GM21526 (cell line): ENCODE data around the gene NAT8L.

Experiments
- ATAC-seq: cut with Tn5 transposase; IDR thresholded peaks from one replicate; pipeline ENCODE4 v1.9.1; 2021; ENCODE audit warnings: moderate library complexity; ENCODE audit not compliant: unreplicated experiment, low FRiP score

The NAT8L gene

DNA sequence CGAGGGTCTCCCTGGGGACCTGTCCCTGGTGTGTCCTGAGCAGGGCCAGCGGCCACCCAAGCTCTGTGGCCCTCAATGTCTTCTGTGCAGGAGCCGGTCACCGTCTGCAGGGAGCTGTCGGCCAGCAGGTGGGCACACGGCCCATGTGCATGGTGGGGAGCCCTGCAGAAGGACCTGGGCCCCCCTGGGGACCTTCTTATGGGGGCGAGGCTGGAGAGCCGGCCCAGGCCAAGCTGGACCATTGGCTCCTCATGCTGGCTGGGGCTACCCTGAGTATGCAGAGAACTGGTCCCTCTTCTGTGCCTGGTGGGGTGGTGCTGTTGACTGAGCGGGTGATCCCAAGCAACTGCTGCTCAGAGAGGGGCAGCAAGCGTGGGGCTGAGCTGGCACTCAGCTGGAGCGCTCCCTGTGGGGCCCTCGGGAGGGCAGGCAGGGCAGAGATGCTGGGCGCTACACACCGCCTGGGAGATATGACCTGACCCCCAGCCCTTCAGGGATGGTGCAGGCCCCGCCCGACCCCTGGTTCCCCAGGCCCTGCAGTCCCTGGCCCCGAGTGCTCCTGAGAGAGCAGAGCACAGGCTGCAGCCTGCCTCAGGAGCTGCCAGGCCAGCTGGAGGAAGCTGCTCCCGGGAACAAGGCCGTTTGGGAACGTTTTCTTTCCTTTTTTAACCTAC lies 14.8 kb downstream of the NAT8L start:
- ATAC-seq, result no peak

DNA sequence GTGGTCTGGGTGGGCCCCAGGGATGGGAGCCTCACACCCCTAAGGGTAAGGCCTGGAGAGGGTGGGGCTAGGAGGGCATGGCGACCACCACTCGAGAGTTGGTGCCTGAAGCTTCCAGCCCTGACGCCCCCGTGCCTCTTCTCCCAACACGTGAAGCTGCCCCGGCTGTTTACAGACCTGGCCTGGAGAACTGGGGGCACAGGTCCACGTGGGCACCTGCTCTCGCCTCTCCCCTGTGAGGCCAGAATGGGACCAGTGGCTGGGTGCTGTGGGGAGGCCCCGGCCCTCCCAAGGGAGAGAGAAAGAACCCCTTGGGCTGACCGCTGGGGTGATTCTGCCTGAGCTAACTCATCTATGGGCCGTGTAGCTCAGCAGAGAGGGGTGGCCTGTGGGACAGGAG lies 15.5 kb downstream of the NAT8L start:
- ATAC-seq, result no peak

DNA sequence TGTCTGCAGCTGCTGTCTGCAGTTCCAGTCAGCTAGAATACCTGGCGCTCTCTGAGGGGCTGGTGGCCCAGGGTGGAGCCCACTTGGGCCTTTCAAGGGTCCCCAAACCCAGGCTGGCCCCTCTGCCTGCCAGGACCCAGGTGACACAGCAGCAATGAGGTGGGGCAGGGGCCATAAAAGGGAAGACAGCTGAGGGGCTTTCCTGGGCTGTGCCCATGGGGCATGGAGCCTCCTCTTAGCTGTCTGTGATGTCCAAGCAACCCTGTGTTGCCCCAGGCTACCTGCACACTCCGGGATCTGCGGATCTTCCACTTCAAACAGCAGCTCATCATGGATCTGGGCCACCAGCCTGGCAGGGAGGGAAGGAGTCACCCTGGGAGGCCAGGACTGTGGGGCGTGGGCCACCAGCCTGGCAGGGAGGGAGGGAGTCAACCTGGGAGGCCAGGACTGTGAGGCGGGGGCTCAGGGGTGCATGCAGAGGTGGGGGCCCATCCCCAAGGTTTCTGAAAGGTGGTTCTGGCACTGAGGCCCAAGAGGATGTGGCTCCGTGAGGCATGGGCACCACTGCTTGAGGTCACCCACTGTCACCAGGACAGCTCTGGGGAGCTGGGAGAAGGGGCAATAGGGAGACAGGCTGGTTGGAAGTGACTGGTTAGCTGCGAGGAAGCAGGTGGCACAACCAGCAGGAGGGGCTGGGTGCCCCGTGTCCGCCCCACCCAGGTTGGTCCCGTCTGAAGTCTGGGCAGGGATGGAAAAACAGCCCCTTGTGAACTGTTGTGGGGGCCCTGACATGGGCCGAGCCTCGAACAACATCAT lies 16.3 kb downstream of the NAT8L start:
- no peak for ATAC-seq

GRCh38 chr4:2075987-2076907 lies 17.1 kb downstream of the NAT8L start:
- no peak for ATAC-seq

- no peak for ATAC-seq
Observed at GRCh38 chr4:2076908-2077536, 17.9 kb downstream of the NAT8L start.

GRCh38 chr4:2077537-2078460 lies 18.7 kb downstream of the NAT8L start:
- no peak for ATAC-seq

DNA sequence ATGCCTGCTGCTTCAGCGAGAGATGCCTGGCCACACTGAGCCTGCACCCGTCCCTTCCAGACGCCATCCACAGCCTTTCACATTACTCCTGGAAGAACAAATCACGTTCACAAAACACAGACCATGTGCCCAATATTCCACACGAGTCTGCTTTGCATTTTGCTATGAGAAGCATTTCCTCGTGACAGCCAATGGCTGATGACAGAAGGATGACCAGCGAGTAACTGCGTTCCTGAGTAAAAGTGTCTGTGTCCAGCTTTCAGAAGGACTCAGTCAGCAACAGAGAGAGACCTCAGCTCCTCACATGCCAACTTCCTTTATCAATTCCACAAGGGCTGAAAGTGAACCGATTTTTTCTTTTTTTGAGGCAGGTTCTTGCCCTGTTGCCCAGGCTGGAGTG lies 19.5 kb downstream of the NAT8L start:
- ATAC-seq, result no peak

- no peak for ATAC-seq
Observed at GRCh38 chr4:2079006-2079405, 19.9 kb downstream of the NAT8L start.

- ATAC-seq, result no peak
Observed at GRCh38 chr4:2079926-2080325, 20.8 kb downstream of the NAT8L start.

- ATAC-seq, result no peak
Observed at GRCh38 chr4:2080429-2081300, 21.5 kb downstream of the NAT8L start.

DNA sequence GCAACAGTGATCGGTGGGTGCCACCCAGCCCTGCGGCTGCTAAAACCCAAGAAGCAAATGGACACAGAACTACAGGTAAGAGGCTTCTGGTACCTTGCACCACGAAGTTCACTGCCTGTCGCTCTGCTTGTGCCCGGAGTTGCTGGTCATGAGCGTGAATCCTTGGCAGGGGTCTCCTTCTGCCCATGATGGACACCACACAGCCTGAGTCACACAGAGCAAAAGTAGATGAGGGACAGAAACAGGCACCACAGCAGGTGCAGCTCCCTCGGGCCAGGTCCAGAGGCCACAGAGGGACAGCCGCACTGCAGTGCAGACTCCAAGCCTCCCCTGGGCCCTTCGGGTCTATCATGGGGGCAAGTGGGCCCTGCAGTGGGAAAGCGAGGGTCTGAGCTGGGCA lies 22.4 kb downstream of the NAT8L start:
- no peak for ATAC-seq

DNA sequence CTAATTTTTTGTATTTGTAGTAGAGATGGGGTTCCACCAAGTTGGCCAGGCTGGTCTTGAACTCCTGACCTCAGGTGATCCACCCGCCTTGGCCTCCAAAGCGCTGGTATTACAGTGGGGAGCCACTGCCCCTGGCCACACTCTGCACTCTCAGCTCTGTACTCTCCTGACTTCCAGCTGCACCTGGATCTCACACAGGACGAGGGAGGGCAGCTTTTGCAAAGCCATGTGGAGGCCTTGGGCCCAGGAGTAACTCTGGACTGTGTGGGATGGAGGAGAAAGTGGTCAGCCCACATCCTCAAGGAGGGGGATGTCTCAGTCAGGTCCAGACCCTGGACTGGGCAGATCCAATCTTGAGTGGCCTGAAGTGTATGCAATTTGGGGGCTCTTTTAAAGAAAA lies 23.0 kb downstream of the NAT8L start:
- ATAC-seq, result no peak

GRCh38 chr4:2082627-2083026 lies 23.5 kb downstream of the NAT8L start:
- ATAC-seq, result no peak

DNA sequence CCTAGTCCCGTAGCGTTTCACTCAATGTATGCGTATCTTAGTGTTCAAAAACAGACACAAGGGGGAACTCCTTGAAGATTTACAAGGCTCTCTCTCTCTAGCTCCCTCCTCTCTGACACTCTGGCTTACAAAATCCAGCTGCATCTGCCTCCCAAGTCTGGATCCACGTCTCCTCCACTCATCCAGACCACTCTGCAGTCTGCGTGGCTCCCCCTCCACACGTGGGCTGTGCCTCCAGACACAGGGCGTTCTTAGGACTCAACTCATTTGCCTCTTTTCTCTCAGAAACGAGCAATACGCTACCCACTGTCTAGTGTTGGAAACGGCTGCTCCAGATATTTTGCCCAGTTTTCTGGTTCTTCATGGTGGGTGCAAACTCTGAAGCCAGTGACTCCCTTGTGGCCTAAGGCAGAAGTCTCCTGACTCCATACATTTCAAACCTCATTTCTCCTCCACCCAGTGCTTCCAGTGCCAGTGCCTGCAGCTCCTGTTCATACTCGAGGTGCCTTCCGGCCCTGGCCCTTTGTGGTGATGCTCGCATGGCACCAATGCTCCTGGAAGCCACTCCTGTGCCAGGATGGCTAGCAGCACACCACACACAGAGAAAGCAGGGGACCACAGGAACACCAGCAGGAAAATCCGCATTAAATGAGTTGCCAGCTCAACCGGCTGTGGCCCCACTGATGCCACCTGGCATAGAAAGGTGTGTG lies 24.1 kb downstream of the NAT8L start:
- ATAC-seq, result no peak

- ATAC-seq, result no peak
Observed at GRCh38 chr4:2083826-2084160, 24.7 kb downstream of the NAT8L start.

DNA sequence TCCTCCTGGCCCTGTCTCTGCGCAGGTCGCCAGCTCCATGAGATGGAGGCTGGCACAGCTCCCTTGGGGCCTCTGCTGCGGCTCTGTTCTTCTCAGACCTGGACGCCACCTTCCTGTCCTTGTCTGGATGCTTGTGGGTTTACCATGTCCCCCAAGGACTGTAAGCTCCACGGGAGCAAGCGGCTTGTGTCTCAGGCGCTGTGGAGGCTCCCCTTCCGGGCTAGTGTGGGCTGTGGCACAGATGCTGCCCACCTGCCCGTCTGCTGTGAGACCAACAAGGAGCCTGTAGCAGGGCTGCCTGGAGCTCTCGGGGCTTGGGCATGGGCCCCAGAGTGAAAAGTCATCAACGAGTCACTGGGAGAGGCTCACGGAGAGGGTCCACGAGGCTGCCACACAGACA lies 25.2 kb downstream of the NAT8L start:
- ATAC-seq, result no peak

DNA sequence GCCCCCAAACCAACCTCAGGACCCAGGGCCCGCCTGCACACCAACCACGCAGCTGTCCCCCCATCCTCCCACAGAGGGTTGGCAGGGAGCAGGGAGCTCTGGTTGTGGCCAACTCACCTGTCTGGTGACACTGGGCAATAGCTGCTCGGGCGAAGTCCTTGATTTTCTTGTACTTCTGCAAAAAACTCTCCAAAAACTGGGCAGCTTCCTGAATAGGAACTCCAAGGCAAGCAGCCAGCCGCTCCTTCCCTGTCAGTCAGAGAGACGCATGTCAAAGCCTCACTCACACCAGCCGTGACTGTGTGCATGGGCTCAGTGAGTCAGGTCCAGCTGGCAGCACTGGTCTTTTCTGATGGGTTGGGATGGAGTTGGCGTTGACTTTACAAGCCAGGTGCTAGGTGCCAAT lies 26.4 kb downstream of the NAT8L start:
- no peak for ATAC-seq

DNA sequence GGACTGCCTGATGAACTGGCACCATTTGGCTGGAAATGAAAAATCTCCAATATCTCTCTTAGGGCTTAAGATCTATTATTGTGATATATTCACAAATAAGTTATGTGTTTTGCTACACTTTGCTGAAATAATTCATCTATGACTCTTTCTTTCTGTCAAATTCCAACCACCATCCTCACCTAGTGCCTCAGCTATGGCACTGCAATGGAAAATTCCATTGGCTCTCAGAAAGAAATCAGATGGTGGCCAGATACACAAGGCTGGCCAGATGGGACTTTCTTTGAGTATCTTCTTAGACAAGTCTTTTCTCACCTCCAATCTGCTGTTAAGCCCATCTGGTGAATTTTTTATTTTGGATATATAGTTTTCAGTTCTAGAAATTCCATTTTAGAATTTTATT lies 28.0 kb downstream of the NAT8L start:
- no peak for ATAC-seq
